GM23338 (cell line): Measurements from ENCODE around the gene ACTG1. TPM values are rescaled to one million over a fixed set of nuclear protein-coding genes. Genes with fewer than 3 reads are reported as not detected.
A peak's percentile ranks its signal among the peaks of the same experiment; 100 is the strongest.

Experiments
- ATAC-seq: fragments of 200-7000 bp; cut with Tn5 transposase; 3 replicates; pipeline ENCODE4 v1.9.1; 2020
- DNase-seq: peaks from one replicate; pipeline ENCODE4 v3.0.0-alpha.2; 2015; ENCODE audit warnings: low spot score
- H2AFZ ChIP-seq: fragments of 200-600 bp; sonication (generic); 2 replicates; pipeline ENCODE4 v1.8.0; 2016; ENCODE audit warnings: antibody characterized with exemption, mild to moderate bottlenecking, moderate library complexity
- H3F3A ChIP-seq: fragments of 200-600 bp; sonication (generic); replicated peaks from 2 replicates; pipeline ENCODE4 v1.8.0; 2017; ENCODE audit warnings: antibody characterized with exemption, mixed run types, low read depth
- H3K27ac ChIP-seq: fragments of 200-600 bp; sonication (generic); 2 replicates; pipeline ENCODE4 v1.6.1; 2016; ENCODE audit warnings: low read depth
- H3K27me3 ChIP-seq: fragments of 200-600 bp; sonication (generic); 2 replicates; pipeline ENCODE4 v1.8.0; 2016; ENCODE audit warnings: mild to moderate bottlenecking, mixed run types, moderate library complexity; ENCODE audit not compliant: insufficient read depth
- H3K36me3 ChIP-seq: fragments of 200-600 bp; sonication (generic); 2 replicates; pipeline ENCODE4 v1.8.0; 2016; ENCODE audit warnings: mild to moderate bottlenecking; ENCODE audit not compliant: insufficient read depth
- H3K4me1 ChIP-seq: fragments of 200-600 bp; sonication (generic); 2 replicates; pipeline ENCODE4 v1.8.0; 2016; ENCODE audit warnings: mild to moderate bottlenecking, moderate library complexity; ENCODE audit not compliant: insufficient read depth
- H3K4me2 ChIP-seq: fragments of 200-600 bp; sonication (generic); 2 replicates; pipeline ENCODE4 v1.7.1; 2017; ENCODE audit warnings: mixed run types
- H3K4me3 ChIP-seq: fragments of 200-600 bp; sonication (generic); 2 replicates; pipeline ENCODE4 v1.6.1; 2016; ENCODE audit warnings: mixed run types
- H3K79me2 ChIP-seq: fragments of 200-600 bp; sonication (generic); replicated peaks from 2 replicates; pipeline ENCODE4 v1.8.0; 2017; ENCODE audit warnings: mild to moderate bottlenecking; ENCODE audit not compliant: insufficient read depth
- H3K9me2 ChIP-seq: fragments of 200-600 bp; sonication (generic); 2 replicates; pipeline ENCODE4 v1.8.0; 2017; ENCODE audit not compliant: insufficient read depth
- H4K20me1 ChIP-seq: fragments of 200-600 bp; sonication (generic); replicated peaks from 2 replicates; pipeline ENCODE4 v1.8.0; 2017; ENCODE audit warnings: mild to moderate bottlenecking; ENCODE audit not compliant: insufficient read depth
- H3K27ac Mint-ChIP-seq: 2 replicates; pipeline ENCODE4 v1.8.0; 2020; ENCODE audit warnings: inconsistent platforms, mild to moderate bottlenecking, moderate library complexity, mixed read lengths
- H3K27me3 Mint-ChIP-seq: 3 replicates; pipeline ENCODE4 v1.8.0; 2022; ENCODE audit warnings: low read depth, mild to moderate bottlenecking, moderate library complexity, mixed read lengths, inconsistent platforms; ENCODE audit not compliant: insufficient read depth, poor library complexity
- H3K36me3 Mint-ChIP-seq: 3 replicates; pipeline ENCODE4 v1.8.0; 2021; ENCODE audit warnings: low read depth, mild to moderate bottlenecking, inconsistent platforms, moderate library complexity, mixed read lengths
- H3K4me1 Mint-ChIP-seq: 3 replicates; pipeline ENCODE4 v1.8.0; 2020; ENCODE audit warnings: mild to moderate bottlenecking, inconsistent platforms, mixed read lengths
- H3K4me3 Mint-ChIP-seq: 3 replicates; pipeline ENCODE4 v1.8.0; 2021; ENCODE audit warnings: moderate library complexity, mild to moderate bottlenecking, inconsistent platforms, mixed read lengths
- H3K9me3 Mint-ChIP-seq: 3 replicates; pipeline ENCODE4 v1.8.0; 2020; ENCODE audit warnings: moderate library complexity, mild to moderate bottlenecking, inconsistent platforms, mixed read lengths
- CREB1 ChIP-seq: fragments of 250-450 bp; sonication (Bioruptor Pico); IDR thresholded peaks from 2 replicates; pipeline ENCODE4 v1.5.0; 2020; ENCODE audit warnings: low read depth, mild to moderate bottlenecking, moderate library complexity
- CTCF ChIP-seq, 2 experiments: fragments of 200-600 bp in 1 of 2; sonication (generic) in 1 of 2; conservative IDR thresholded peaks; 2 replicates each; pipeline versions ENCODE4 v1.5.1 to v1.6.1; 2016 to 2017; ENCODE audit warnings: antibody characterized with exemption in 2 of 2, low read depth in 2 of 2, mild to moderate bottlenecking in 2 of 2, moderate library complexity in 1 of 2
- EZH2phosphoT487 ChIP-seq: fragments of 200-600 bp; sonication (generic); IDR thresholded peaks from one replicate; pipeline ENCODE4 v1.8.1; 2018; ENCODE audit warnings: antibody characterized with exemption; ENCODE audit not compliant: unreplicated experiment
- NANOG ChIP-seq: IDR thresholded peaks from 2 replicates; pipeline ENCODE4 v1.6.1; 2016; ENCODE audit warnings: antibody characterized with exemption, borderline replicate concordance
- REST ChIP-seq: IDR thresholded peaks from one replicate; pipeline ENCODE4 v1.6.1; 2018; ENCODE audit warnings: antibody characterized with exemption; ENCODE audit not compliant: unreplicated experiment
- STAT1 ChIP-seq: IDR thresholded peaks from one replicate; pipeline ENCODE4 v1.6.1; 2016; ENCODE audit warnings: antibody characterized with exemption; ENCODE audit not compliant: unreplicated experiment
- ZNF114 ChIP-seq: fragments of 250-450 bp; sonication (Bioruptor Pico); IDR thresholded peaks from 2 replicates; pipeline ENCODE4 v1.5.0; 2020; ENCODE audit warnings: mild to moderate bottlenecking, moderate library complexity
- ZNF462 ChIP-seq: fragments of 250-450 bp; sonication (Bioruptor Pico); IDR thresholded peaks from 2 replicates; pipeline ENCODE4 v1.5.0; 2020; ENCODE audit warnings: mild to moderate bottlenecking, moderate library complexity
- polyA plus RNA-seq: library from polyadenylated mRNA; unstranded; fragments of >200 nt; fragmentation: Nextera tagmentation; extraction: Ambion mirVana; gene quantifications from 2 replicates; pipeline ENCODE4 v1.2.1, GENCODE V29; 2016
- total RNA-seq: library from RNA; depleted of rRNA; stranded (reverse); fragments of >200 nt; shearing (Covaris generic); gene quantifications from 2 replicates; pipeline ENCODE4 v1.2.3, GENCODE V29; 2014
- TF ChIP-seq, protein P1 (sequence below): IDR thresholded peaks from 2 replicates; pipeline ENCODE4 v1.6.1; 2016; ENCODE audit warnings: antibody characterized with exemption

Gene ACTG1
- total and polyA plus RNA-seq, 2 experiments from 2014 or later: 1,867 to 4,739 TPM

DNA sequence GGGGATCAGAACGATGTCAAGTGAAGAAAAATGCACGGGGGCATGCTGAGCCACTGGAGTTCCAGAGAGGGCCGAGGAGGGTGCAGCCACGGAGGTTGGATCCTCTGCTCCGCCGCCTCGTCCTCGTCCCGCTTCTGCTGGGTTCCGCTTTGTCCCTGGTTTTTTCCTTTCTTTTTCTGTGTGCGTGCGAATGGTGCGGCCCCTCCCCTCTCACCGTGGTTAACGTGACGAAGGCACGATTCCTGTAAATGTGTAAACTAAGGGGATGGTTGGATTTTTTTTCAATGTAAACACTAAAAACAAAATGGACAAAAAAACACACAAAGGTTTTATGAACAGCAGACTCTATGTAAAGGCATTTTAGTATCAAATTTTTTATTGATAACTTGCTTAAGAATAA is 46.7 kb downstream of the ACTG1 start:
- Mint-ChIP-seq H3K9me3 (no peaks in the 10 kb centered on the region; the same call in 2 of the 3 replicates), H3K36me3 (no peaks in the 10 kb centered on the region), H3K27ac (0 out of 2 replicates have a peak overlapping the region, but pooled peaks have one; percentile 40), H3K4me1 (peaks cover 4% of the 10 kb centered on the region; the same call in 2 of the 3 replicates), H3K4me3 (no peak overlapping the region), H3K27me3 (peaks cover 5% of the 10 kb centered on the region)
- no peaks in the 10 kb centered on the region for H3K27me3 ChIP-seq
- no peak for ATAC-seq
- no peaks in the 10 kb centered on the region for H3K79me2 ChIP-seq
- no peaks in the 10 kb centered on the region for H3K4me1 ChIP-seq
- no peaks in the 10 kb centered on the region for H4K20me1 ChIP-seq
- no peaks in the 10 kb centered on the region for H3F3A ChIP-seq
- no peaks in the 10 kb centered on the region for H3K9me2 ChIP-seq
- H3K36me3 ChIP-seq: no peaks in the 10 kb centered on the region
- H2AFZ ChIP-seq: no peak overlapping the region
- no peak overlapping the region for H3K4me3 ChIP-seq
- H3K4me2 ChIP-seq: no peak overlapping the region
- DNase-seq: no peak
- no peak overlapping the region for H3K27ac ChIP-seq
- TF ChIP-seq CTCF (conservative IDR thresholded peaks at IDR 0.05; ENCODE audit: low read depth in 2 of 2) (no peak), ZNF114 (CRISPR knock-in tag) (no peak), ZNF462 (no peak), NANOG (no peak)

DNA sequence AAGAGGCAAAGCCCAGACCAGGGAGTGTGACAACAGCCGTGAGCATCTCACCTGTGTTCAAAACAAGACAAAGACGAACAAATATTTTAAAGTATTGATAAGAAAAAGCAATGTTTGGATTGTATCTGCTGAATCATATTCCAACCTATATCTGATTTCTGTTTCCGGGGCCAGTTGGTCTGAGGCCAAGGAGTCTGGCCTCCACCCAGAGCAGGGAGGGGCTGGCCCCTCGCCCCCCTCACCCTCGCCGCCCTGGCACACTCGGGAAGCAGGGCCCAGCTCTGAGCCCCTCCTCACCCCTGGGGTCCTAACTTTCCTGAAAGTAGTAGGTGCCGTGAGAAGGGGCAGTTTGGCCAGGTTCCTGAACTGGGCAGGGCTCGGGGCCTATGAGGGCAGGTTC is 48.0 kb downstream of the ACTG1 start:
- H3K36me3 Mint-ChIP-seq: no peaks in the 10 kb centered on the region
- H4K20me1 ChIP-seq: no peaks in the 10 kb centered on the region
- no peaks in the 10 kb centered on the region for H3K27me3 ChIP-seq
- ATAC-seq (no peak), DNase-seq (no peak)
- H3K36me3 ChIP-seq: no peaks in the 10 kb centered on the region
- peaks cover 4% of the 10 kb centered on the region; the same call in 2 of the 3 replicates for H3K4me1 Mint-ChIP-seq
- TF ChIP-seq REST (no peak), STAT1 (no peak), CREB1 (CRISPR knock-in tag) (no peak), EZH2phosphoT487 (no peak)
- TF ChIP-seq, protein P1, sequence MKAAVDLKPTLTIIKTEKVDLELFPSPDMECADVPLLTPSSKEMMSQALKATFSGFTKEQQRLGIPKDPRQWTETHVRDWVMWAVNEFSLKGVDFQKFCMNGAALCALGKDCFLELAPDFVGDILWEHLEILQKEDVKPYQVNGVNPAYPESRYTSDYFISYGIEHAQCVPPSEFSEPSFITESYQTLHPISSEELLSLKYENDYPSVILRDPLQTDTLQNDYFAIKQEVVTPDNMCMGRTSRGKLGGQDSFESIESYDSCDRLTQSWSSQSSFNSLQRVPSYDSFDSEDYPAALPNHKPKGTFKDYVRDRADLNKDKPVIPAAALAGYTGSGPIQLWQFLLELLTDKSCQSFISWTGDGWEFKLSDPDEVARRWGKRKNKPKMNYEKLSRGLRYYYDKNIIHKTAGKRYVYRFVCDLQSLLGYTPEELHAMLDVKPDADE: no peak
- H3F3A ChIP-seq: no peaks in the 10 kb centered on the region
- no peak overlapping the region for H3K27ac Mint-ChIP-seq
- H2AFZ ChIP-seq: no peak overlapping the region
- no peak overlapping the region for H3K27ac ChIP-seq
- no peak overlapping the region for H3K4me3 Mint-ChIP-seq
- no peaks in the 10 kb centered on the region; the same call in 2 of the 3 replicates for H3K9me3 Mint-ChIP-seq
- H3K27me3 Mint-ChIP-seq: peaks cover 6% of the 10 kb centered on the region
- H3K4me1 ChIP-seq: no peaks in the 10 kb centered on the region
- no peaks in the 10 kb centered on the region for H3K9me2 ChIP-seq
- H3K79me2 ChIP-seq: no peaks in the 10 kb centered on the region
- no peak overlapping the region for H3K4me3 ChIP-seq
- no peak overlapping the region for H3K4me2 ChIP-seq
